OCI-LY7 (cell line): Measurements from ENCODE around the gene LPP. TPM values are rescaled to one million over a fixed set of nuclear protein-coding genes. Genes with fewer than 3 reads are reported as not detected.
"Not testable (repeated sequence)": the region's sequence is repeated elsewhere in the genome, so short reads cannot be mapped to it uniquely, and the experiment has no call there.

ENCODE experiments used
- BruUV-seq: library from RNA; stranded (reverse); fragments of 400-500 nt; replicated peaks from 2 replicates; lab custom pipeline; 2021; lab: Mats Ljungman, UMichigan
- CTCF ChIA-PET: fragments of 300-600 bp; sonication (Branson Sonifier 250); formaldehyde crosslinking; loops from one replicate; lab custom pipeline; 2022; ENCODE audit warnings: antibody characterized with exemption; ENCODE audit not compliant: unreplicated experiment; lab: Charles Lee
- POLR2A ChIA-PET: fragments of 300-600 bp; sonication (Branson Sonifier 250); formaldehyde crosslinking; loops from one replicate; lab custom pipeline; 2022; ENCODE audit warnings: antibody characterized with exemption; lab: Charles Lee
- DNase-seq: peaks from one replicate; pipeline ENCODE4 v3.0.0-alpha.2; 2015; ENCODE audit warnings: low spot score
- H2AFZ ChIP-seq: fragments of 200-600 bp; sonication (generic), shearing (Covaris generic); 2 replicates; pipeline ENCODE4 v1.6.1; 2014; ENCODE audit warnings: mild to moderate bottlenecking, antibody characterized with exemption, low read length, moderate library complexity
- H3K27ac ChIP-seq: fragments of 200-600 bp; sonication (generic); 2 replicates; pipeline ENCODE4 v1.5.1; 2014; ENCODE audit warnings: mixed run types, low read depth, mild to moderate bottlenecking, moderate library complexity, low read length, inconsistent platforms; ENCODE audit not compliant: poor library complexity, severe bottlenecking
- H3K36me3 ChIP-seq: fragments of 200-600 bp; sonication (generic); 2 replicates; pipeline ENCODE4 v1.6.1; 2014; ENCODE audit warnings: mild to moderate bottlenecking, antibody characterized with exemption, low read length, moderate library complexity, mixed read lengths; ENCODE audit not compliant: insufficient read depth
- H3K4me1 ChIP-seq: fragments of 200-600 bp; sonication (generic); 2 replicates; pipeline ENCODE4 v1.5.1; 2014; ENCODE audit warnings: mild to moderate bottlenecking, low read length; ENCODE audit not compliant: insufficient read depth, poor library complexity, severe bottlenecking
- H3K4me2 ChIP-seq: fragments of 200-600 bp; sonication (generic); 2 replicates; pipeline ENCODE4 v1.6.1; 2014; ENCODE audit warnings: mild to moderate bottlenecking, low read length
- H3K4me3 ChIP-seq: fragments of 200-600 bp; sonication (generic); 2 replicates; pipeline ENCODE4 v1.5.1; 2014; ENCODE audit warnings: mild to moderate bottlenecking, low read depth, low read length; ENCODE audit not compliant: poor library complexity, severe bottlenecking
- H3K79me2 ChIP-seq: fragments of 200-600 bp; sonication (generic); 2 replicates; pipeline ENCODE4 v1.6.1; 2016; ENCODE audit warnings: low read depth, mild to moderate bottlenecking, low read length, moderate library complexity, mixed read lengths; ENCODE audit not compliant: insufficient read depth
- H3K9me2 ChIP-seq: fragments of 200-600 bp; sonication (generic); 2 replicates; pipeline ENCODE4 v1.6.1; 2016; ENCODE audit warnings: mild to moderate bottlenecking, low read length, mixed read lengths; ENCODE audit not compliant: insufficient read depth
- H3K9me3 ChIP-seq: fragments of 200-600 bp; sonication (generic); 2 replicates; pipeline ENCODE4 v1.6.1; 2014; ENCODE audit warnings: mild to moderate bottlenecking, mixed run types, low read length, mixed read lengths
- H4K20me1 ChIP-seq: fragments of 200-600 bp; sonication (generic); 2 replicates; pipeline ENCODE4 v1.6.1; 2014; ENCODE audit warnings: mild to moderate bottlenecking, antibody characterized with exemption, low read length, moderate library complexity, mixed read lengths; ENCODE audit not compliant: insufficient read depth
- EZH2phosphoT487 ChIP-seq: fragments of 200-600 bp; sonication (generic); IDR thresholded peaks from 2 replicates; pipeline ENCODE4 v1.6.1; 2018; ENCODE audit warnings: low read depth, borderline replicate concordance, mild to moderate bottlenecking, mixed run types, antibody characterized with exemption, low read length, moderate library complexity, mixed read lengths
- intact Hi-C: fragments of 100-400 bp; cut with micrococcal nuclease; formaldehyde crosslinking; loops from one replicate; pipeline ENCODE4 v1.10.0; 2022; ENCODE audit not compliant: unreplicated experiment
- total RNA-seq, 2 experiments: library from RNA; depleted of rRNA in 1 of 2; stranded (reverse); fragments of >200 nt in 1 of 2; shearing (Covaris generic) in 1 of 2; gene quantifications; 2 replicates each; pipeline ENCODE4 v1.2.3, GENCODE V29; 2014 to 2022
- TF ChIP-seq, protein P1 (sequence below): fragments of 200-600 bp; sonication (generic); conservative IDR thresholded peaks from 2 replicates; pipeline ENCODE4 v1.5.1; 2014; ENCODE audit warnings: mild to moderate bottlenecking, antibody characterized with exemption, low read length, moderate library complexity, mixed read lengths

LPP gene
- total RNA-seq, 2 experiments from 2014 or later, result 10.9 to 119 TPM

DNA sequence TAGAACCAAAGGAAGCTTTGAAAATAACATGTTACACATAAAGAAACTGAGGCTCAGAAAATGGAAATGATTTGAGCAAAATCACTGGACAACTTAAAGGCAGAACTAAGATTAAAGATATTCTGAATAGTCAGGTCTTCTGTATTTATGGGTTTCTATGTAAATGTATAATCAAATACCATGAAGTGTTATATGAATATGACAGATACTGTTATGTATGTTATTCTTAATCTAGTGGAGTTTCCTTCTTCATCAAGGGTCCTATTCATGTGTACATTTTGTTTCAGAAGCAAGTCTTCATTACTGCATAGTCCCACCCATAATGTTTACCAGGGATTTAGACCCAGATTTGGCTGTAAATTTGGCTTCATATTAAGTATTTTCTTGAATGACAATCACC lies 547.0 kb downstream of the LPP start:
- Histone ChIP-seq H3K27ac (no peak overlapping the region), H3K4me3 (no peak overlapping the region), H3K9me3 (no peaks in the 10 kb centered on the region), H3K4me1 (peaks cover 32% of the 10 kb centered on the region), H2AFZ (no peak overlapping the region), H3K36me3 (no peaks in the 10 kb centered on the region), H3K9me2 (no peaks in the 10 kb centered on the region; the same call in 1 of the 2 replicates), H3K79me2 (no peaks in the 10 kb centered on the region), H3K4me2 (no peak overlapping the region), H4K20me1 (no peaks in the 10 kb centered on the region)
- no peak for DNase-seq
- CTCF ChIA-PET, result no interaction called here
- intact Hi-C loops, result no loop called here
- no TSS peak for BruUV-seq
- TF ChIP-seq, protein P1, sequence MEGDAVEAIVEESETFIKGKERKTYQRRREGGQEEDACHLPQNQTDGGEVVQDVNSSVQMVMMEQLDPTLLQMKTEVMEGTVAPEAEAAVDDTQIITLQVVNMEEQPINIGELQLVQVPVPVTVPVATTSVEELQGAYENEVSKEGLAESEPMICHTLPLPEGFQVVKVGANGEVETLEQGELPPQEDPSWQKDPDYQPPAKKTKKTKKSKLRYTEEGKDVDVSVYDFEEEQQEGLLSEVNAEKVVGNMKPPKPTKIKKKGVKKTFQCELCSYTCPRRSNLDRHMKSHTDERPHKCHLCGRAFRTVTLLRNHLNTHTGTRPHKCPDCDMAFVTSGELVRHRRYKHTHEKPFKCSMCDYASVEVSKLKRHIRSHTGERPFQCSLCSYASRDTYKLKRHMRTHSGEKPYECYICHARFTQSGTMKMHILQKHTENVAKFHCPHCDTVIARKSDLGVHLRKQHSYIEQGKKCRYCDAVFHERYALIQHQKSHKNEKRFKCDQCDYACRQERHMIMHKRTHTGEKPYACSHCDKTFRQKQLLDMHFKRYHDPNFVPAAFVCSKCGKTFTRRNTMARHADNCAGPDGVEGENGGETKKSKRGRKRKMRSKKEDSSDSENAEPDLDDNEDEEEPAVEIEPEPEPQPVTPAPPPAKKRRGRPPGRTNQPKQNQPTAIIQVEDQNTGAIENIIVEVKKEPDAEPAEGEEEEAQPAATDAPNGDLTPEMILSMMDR, result no peak
- no peak for TF ChIP-seq EZH2phosphoT487
- POLR2A ChIA-PET, result no interaction called here

DNA sequence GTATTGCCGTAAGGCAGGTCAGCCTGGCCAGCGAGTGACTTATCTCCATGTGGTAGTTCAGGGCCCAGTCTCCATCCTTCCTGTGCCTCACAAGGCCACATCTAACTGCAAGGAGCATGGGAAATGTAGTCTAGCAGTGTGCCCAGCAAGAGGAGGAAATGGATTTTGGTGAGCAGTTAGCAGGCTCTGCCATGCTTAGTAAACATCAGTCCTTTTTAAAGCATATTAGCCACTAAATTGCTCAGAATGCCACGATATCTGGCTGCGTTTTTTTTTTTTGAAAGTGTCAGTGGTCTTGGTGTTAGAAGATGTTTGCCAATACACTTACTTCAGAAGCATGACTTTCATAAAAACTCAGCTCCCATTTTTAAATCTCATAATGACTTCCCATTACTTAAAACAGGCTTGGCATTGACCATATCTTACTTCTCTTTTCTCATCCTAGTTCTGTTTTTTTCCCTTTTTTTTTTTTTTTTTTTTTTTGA lies 547.6 kb downstream of the LPP start:
- no TSS peak for BruUV-seq
- Histone ChIP-seq H2AFZ (no peak overlapping the region), H3K27ac (no peak overlapping the region), H4K20me1 (no peaks in the 10 kb centered on the region), H3K9me2 (no peaks in the 10 kb centered on the region; the same call in 1 of the 2 replicates), H3K36me3 (no peaks in the 10 kb centered on the region), H3K9me3 (no peaks in the 10 kb centered on the region), H3K4me2 (no peak overlapping the region), H3K4me1 (peaks cover 31% of the 10 kb centered on the region), H3K4me3 (no peak overlapping the region), H3K79me2 (no peaks in the 10 kb centered on the region)
- ChIA-PET POLR2A (interaction anchor here (0.7 to 1.5 kb wide), 3 partner anchors 8 to 101 kb away, joined by 3 to 7 read pairs (median 5); no protein-coding TSS in a partner anchor), CTCF (no interaction called here)
- DNase-seq, result peak; percentile 22
- no peak for TF ChIP-seq EZH2phosphoT487
- TF ChIP-seq, protein P1, result no peak
- intact Hi-C loops, result no loop called here

DNA sequence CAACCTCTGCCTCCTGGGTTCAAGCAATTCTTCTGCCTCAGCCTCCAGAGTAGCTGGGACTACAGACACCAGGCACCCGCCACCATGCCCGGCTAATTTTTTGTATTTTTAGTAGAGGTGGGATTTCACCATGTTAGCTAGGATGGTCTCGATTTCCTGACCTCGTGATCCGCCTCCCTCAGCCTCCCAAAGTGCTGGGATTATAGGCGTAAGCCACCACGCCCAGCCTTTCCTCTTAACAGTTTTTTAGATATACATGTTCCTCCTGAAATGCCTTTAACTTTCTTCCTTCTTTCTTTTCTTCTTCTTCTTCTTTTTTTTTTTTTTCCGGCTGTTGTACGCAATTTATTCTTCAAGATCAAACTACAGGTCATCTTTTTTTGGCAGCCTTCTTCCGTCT lies 548.1 kb downstream of the LPP start:
- intact Hi-C loops, H3K4me3 ChIP-seq, CTCF ChIA-PET, H4K20me1 ChIP-seq, H3K9me2 ChIP-seq, BruUV-seq, H2AFZ ChIP-seq, H3K36me3 ChIP-seq, H3K9me3 ChIP-seq, H3K79me2 ChIP-seq, H3K4me2 ChIP-seq, DNase-seq, H3K27ac ChIP-seq: not testable (repeated sequence)
- peaks cover 26% of the 10 kb centered on the region for H3K4me1 ChIP-seq
- POLR2A ChIA-PET, result interaction anchor here (0.7 to 1.5 kb wide), 4 partner anchors 9 to 1744 kb away, joined by 3 to 7 read pairs (median 4); no protein-coding TSS in a partner anchor
